Stimulated activated CD4-positive, alpha-beta T cell treated with anti-CD3 and anti-CD28 coated beads, Interleukin-1b, Interleukin-23, amount 100 ng/mL, for 4 hours (primary cell): Measurements from ENCODE around the gene CCSER1.
"Not testable (repeated sequence)": the region's sequence is repeated elsewhere in the genome, so short reads cannot be mapped to it uniquely, and the experiment has no call there.

Experiments used
- DNase-seq, 2 donors: peaks; one replicate each; pipeline ENCODE4 v3.0.0-alpha.2; 2020; ENCODE audit warnings: low read depth in 2 of 2

CCSER1 gene

GRCh38 chr4:91057871-91058270 lies 930.7 kb downstream of the CCSER1 start:
- no peak for DNase-seq

DNA sequence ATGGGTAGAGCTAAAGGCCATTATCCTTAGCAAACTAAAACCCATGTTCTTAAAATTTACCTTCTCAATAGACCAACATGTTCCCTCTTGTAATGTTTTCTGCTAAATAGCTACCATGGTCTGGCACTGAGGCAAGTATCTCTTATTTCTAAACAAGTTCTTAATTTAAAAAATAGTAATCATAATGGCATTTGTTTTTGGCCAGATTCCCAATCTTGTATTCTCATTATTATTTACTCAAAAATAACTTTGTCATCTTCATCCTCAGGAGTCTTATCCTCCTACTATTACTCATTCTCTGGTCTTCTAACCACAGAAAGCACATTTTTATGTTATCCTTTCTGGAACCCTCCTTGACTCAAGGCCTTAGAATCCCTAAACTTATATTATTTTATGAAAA lies 931.2 kb downstream of the CCSER1 start:
- DNase-seq: no peak

- no peak for DNase-seq
Observed at GRCh38 chr4:91064157-91064853, 937.1 kb downstream of the CCSER1 start.

GRCh38 chr4:91065117-91065516 lies 937.9 kb downstream of the CCSER1 start:
- DNase-seq: no peak

DNA sequence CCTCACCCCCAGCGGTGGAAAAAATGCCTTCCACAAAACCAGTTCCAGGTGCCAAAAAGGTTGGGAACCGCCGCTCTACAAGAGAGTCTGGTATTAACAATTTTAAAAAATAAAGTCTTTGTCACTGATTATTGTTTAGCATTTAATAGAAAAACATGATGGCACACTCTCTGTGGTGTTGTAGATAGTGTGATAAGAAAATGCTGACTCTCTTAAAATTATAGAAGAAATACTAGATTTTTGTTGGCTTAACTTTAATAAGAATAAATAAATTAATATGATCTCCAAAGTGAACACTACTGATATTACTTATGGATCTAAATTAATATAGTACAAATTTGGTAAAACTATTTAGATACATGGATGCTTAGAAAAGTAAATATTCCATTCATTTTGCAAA lies 943.5 kb downstream of the CCSER1 start:
- DNase-seq: no peak

- no peak for DNase-seq
Observed at GRCh38 chr4:91076147-91076546, 949.0 kb downstream of the CCSER1 start.

GRCh38 chr4:91085961-91086360 lies 958.8 kb downstream of the CCSER1 start:
- DNase-seq: no peak

- DNase-seq: no peak
Observed at GRCh38 chr4:91087743-91088142, 960.5 kb downstream of the CCSER1 start.

GRCh38 chr4:91089178-91089577 lies 962.0 kb downstream of the CCSER1 start:
- no peak for DNase-seq

DNA sequence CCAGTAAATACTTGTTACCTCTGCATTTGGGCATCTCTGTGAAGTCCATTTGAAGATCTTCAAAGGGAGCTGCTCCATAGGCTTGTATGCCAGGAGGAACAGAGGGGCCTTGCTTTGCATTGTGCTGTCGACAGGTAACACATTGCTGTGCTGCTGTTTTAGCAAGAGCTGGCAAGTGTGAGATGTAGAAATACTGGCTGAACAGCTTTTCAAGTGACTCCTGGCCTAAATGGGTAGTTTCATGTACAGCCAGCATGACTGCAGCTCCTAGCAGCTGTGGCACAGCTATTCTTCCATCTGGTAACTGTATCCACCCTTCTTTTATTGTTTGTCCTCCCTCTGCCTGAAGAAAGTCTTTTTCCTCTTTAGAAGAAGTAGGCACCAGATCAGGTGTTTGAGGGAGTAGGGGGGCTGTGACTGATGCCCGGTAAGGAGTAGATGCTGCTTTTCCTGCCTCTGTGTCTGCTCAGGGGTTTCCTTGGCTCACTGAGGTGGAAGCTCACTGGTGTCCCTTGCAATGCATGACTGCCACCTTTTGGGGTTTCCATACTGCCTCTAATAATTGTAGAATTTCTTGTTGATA lies 965.3 kb downstream of the CCSER1 start:
- no peak for DNase-seq

DNA sequence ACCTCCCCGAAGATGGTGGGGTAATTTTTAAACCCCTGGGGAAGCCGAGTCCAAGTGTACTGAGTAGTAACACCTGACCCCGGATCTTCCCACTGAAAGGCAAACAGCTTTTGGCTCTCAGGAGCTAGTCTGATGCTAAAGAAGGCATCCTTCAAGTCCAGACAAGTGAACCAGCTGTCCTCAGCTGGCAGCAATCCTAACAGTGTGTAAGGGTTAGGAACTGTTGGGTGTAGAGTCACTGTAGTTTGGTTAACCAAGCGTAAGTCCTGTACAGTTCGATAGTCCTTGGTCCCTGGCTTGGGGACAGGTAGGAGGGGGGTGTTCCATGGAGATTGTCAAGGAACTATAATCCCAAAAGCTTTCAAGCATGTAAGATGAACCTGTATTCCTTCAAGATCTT lies 967.0 kb downstream of the CCSER1 start:
- not testable (repeated sequence) for DNase-seq

- no peak for DNase-seq
Observed at GRCh38 chr4:91099666-91100065, 972.5 kb downstream of the CCSER1 start.

DNA sequence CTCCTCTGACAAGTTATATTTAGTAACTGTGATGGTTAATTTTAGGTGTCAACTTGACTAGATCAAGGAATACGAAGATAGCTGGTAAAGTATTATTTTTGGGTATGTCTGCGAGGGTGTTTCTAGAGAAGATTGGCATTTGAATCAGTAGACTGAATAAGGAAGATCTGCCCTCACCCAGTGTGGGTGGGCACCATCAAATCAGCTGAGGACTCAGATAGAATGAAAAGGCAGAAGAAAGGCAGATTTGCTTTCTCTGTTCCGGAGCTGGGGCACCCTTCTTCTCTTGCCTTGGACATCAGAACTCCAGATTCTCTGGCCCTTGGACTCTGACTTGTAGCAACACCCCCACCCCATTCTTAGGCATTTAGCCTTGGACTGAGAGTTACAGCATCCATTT lies 981.6 kb downstream of the CCSER1 start:
- no peak for DNase-seq

DNA sequence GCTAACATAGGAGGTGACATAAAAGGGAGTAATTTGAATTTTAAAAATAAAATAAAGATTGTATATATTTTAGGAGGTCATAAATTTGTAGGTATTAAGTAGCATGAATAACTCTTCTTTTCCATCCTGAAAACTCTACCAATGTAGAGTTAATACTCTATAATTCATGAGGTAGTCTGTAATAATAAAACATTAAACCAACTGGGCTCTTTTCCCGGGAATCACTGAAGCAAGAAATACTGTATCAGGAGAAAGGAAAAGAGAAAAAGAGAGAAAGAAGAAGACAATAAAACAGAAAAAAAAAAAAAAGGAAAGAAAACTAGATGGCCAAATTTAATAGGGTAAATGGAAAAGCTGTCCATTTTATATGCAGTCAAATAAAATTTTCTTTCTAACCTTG lies 984.4 kb downstream of the CCSER1 start:
- DNase-seq: no peak

- DNase-seq: no peak
Observed at GRCh38 chr4:91113130-91113706, 986.0 kb downstream of the CCSER1 start.

DNA sequence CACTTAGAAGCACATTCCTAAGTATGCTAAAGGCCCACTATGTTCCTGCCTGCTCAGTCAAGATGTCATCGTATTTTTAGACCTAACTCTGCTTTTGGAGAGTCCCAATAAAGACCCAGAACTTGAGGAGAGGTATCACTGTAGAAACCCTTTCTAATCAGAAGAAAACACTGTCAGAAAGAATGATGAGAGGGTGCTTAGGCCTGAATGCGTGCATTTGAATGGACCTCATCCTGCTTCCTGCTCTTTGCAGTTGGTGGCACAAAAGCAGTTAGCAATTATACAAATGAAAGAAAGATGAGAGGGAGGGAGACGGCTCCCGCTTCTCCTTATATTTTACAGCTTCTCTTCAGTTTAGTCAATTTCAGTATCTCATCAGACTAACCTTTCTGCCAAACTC lies 987.2 kb downstream of the CCSER1 start:
- no peak for DNase-seq

- DNase-seq: no peak
Observed at GRCh38 chr4:91116861-91117260, 989.7 kb downstream of the CCSER1 start.

DNA sequence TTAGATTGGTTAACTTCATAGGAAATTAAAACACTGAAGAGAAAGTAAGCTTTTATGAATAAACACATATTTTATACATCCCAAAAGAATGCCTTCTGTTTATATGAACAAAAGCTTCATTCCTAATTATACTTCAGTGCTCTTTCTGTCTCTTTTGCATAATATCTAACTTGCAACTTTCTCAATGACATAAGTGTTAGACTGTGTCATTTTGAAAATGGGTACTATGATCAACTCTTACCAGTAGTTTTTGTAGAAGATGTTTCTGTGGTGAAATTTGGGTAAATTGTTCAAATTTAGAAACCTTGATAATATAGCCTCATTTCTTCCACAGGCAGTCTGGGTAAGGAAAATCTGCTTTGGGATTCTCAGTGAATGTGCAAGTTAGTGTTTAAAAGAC lies 991.4 kb downstream of the CCSER1 start:
- DNase-seq: no peak

- no peak for DNase-seq
Observed at GRCh38 chr4:91123742-91124141, 996.5 kb downstream of the CCSER1 start.

DNA sequence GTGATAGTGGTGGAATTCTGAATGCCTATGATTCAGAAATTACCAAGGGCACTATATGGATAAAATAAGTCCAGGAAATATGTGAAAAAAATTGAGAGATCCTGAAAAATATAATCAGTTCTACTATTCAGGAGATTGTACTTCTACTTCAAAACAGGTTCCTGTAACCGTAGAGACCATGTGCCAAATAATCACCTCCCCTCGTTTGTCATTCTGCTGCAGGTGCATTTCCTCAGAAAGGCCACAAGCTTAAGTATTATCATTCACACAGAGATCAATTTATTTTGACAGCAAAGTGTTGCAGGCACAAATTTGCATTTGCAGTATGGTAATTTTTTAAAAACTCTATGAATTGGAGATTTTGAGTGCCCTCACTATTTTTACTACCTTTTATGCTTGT lies 1000.0 kb downstream of the CCSER1 start:
- no peak for DNase-seq

DNA sequence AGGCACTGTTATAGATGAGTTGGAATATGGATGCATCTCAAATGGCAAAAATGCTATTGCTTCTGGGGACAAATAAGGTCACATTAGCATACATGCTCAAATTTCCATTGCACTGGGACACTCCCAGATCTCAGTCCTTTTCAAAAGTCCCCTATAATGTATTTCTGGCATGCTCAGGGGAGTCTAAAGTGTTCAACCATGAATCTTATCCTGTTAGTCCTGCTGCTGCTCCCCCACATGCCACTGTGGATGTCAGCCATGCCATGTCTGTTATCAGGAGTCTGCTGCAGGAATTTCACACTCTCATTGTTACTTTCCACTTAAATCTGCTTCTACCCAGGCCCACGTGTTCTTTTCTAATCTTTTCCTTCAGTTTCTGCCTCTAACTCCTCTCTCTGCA lies 1000.6 kb downstream of the CCSER1 start:
- no peak for DNase-seq

- no peak for DNase-seq
Observed at GRCh38 chr4:91128519-91128918, 1001.3 kb downstream of the CCSER1 start.

DNA sequence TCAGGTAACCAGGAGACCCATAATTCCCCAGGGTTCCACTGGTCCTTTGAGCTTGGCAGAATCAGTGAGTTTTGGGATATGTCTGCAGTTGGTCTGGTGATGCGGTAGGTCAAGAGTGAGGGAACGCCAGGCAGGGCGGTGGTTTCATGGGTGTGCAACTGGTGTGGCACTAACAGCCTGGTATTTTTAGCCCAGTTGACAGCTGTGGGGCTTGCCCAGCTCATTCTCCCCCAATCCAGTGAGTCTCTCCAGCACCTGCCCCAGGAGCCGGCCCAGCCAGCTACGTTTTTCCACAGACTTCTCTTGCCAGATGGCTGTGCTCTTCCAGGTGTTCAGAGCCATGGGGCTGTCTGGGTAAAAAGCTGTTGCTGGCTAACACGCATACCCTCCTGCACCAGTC lies 1019.9 kb downstream of the CCSER1 start:
- no peak for DNase-seq

- DNase-seq: not testable (repeated sequence)
Observed at GRCh38 chr4:91154041-91154440, 1026.8 kb downstream of the CCSER1 start.
